Lower leg skin (tissue), 3 donors: ENCODE measurements around the gene HBE1.

ENCODE experiments used
- CTCF ChIP-seq, 3 donors: fragments of 450-650 bp; IDR thresholded peaks; one replicate each; pipeline ENCODE4 v1.5.1; 2016; ENCODE audit warnings: antibody characterized with exemption in 3 of 3, mild to moderate bottlenecking in 3 of 3, moderate library complexity in 2 of 3
- POLR2A ChIP-seq, 2 donors: fragments of 450-650 bp; IDR thresholded peaks; one replicate each; pipeline ENCODE4 v1.6.1; 2016 to 2017; ENCODE audit warnings: antibody characterized with exemption in 2 of 2, mild to moderate bottlenecking in 1 of 2, moderate library complexity in 1 of 2

DNA sequence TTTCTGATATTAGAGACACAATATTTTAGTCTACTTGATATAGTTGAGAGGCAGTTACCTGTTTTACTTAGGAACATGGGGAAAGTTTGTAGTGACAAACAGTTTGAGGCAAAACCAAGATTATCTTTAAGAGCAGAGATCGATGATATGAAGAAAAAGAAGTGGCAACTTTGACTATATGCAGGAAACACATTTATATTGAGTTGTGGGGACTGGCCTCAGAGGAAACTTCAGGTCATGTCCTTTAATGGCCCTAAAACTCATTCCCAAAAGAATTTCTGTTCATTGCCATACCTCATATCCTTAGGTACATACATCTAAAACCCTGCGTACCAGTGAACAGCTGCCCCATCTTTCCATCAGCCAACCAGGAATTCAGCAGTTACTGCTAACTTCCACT lies 24.6 kb downstream of the HBE1 start:
- no peak for TF ChIP-seq CTCF (IDR thresholded peaks at IDR 0.05)
- no peak for TF ChIP-seq POLR2A (IDR thresholded peaks at IDR 0.05)
